OCI-LY1 (cell line): ENCODE measurements around the gene SDCCAG8.

Experiments
- CTCF ChIP-seq: fragments of 200-600 bp; sonication (generic), shearing (Covaris generic); IDR thresholded peaks from 2 replicates; pipeline ENCODE4 v1.5.1; 2017; ENCODE audit warnings: mild to moderate bottlenecking, antibody characterized with exemption, low read length, moderate library complexity, mixed read lengths
- EZH2 ChIP-seq: fragments of 200-600 bp; sonication (generic), shearing (Covaris generic); IDR thresholded peaks from 2 replicates; pipeline ENCODE4 v1.8.0; 2017; ENCODE audit warnings: borderline replicate concordance, mixed run types, mild to moderate bottlenecking, antibody characterized with exemption, low read length, moderate library complexity, mixed read lengths

GRCh38 chr1:243482141-243483022, 226.5 kb downstream of the SDCCAG8 start:
- TF ChIP-seq CTCF = no peak
- no peak for TF ChIP-seq EZH2
